KMS-11 (cell line): ENCODE measurements around the gene SMARCB1.

Experiments
- H2AFZ ChIP-seq: fragments of 200-600 bp; sonication (generic); 2 replicates; pipeline ENCODE4 v1.6.1; 2016; ENCODE audit warnings: antibody characterized with exemption, mixed run types, low read depth
- H3K27ac ChIP-seq: fragments of 200-600 bp; sonication (generic); 2 replicates; pipeline ENCODE4 v1.6.1; 2016; ENCODE audit warnings: mild to moderate bottlenecking, mixed run types
- H3K27me3 ChIP-seq: fragments of 200-600 bp; sonication (generic); 2 replicates; pipeline ENCODE4 v1.6.1; 2017; ENCODE audit warnings: mild to moderate bottlenecking, low read depth, mixed run types, moderate library complexity; ENCODE audit not compliant: insufficient read depth
- H3K36me3 ChIP-seq: fragments of 200-600 bp; sonication (generic); 2 replicates; pipeline ENCODE4 v1.6.1; 2017; ENCODE audit warnings: mild to moderate bottlenecking, mixed run types; ENCODE audit not compliant: insufficient read depth
- H3K4me1 ChIP-seq: fragments of 200-600 bp; sonication (generic); 2 replicates; pipeline ENCODE4 v1.6.1; 2016; ENCODE audit warnings: mild to moderate bottlenecking, low read depth, mixed run types; ENCODE audit not compliant: poor library complexity, severe bottlenecking
- H3K4me2 ChIP-seq: fragments of 200-600 bp; sonication (generic); 2 replicates; pipeline ENCODE4 v1.7.0; 2016; ENCODE audit warnings: mild to moderate bottlenecking, mixed run types
- H3K4me3 ChIP-seq: fragments of 200-600 bp; sonication (generic); IDR thresholded peaks from 2 replicates; pipeline ENCODE4 v1.6.1; 2017; ENCODE audit warnings: low read depth, low read length, mixed read lengths; ENCODE audit not compliant: insufficient read depth
- H3K79me2 ChIP-seq: fragments of 200-600 bp; sonication (generic); 2 replicates; pipeline ENCODE4 v1.6.1; 2016; ENCODE audit warnings: low read depth, mixed run types; ENCODE audit not compliant: insufficient read depth
- H3K9ac ChIP-seq: fragments of 200-600 bp; sonication (generic); 2 replicates; pipeline ENCODE4 v1.6.1; 2016; ENCODE audit warnings: mild to moderate bottlenecking, mixed run types
- H4K20me1 ChIP-seq: fragments of 200-600 bp; sonication (generic); 2 replicates; pipeline ENCODE4 v1.6.1; 2016; ENCODE audit warnings: mild to moderate bottlenecking, mixed run types; ENCODE audit not compliant: insufficient read depth
- CTCF ChIP-seq: fragments of 200-600 bp; sonication (generic); conservative IDR thresholded peaks from 2 replicates; pipeline ENCODE4 v1.6.1; 2017; ENCODE audit warnings: low read depth, mild to moderate bottlenecking, antibody characterized with exemption, low read length, moderate library complexity, mixed read lengths

Gene SMARCB1

DNA sequence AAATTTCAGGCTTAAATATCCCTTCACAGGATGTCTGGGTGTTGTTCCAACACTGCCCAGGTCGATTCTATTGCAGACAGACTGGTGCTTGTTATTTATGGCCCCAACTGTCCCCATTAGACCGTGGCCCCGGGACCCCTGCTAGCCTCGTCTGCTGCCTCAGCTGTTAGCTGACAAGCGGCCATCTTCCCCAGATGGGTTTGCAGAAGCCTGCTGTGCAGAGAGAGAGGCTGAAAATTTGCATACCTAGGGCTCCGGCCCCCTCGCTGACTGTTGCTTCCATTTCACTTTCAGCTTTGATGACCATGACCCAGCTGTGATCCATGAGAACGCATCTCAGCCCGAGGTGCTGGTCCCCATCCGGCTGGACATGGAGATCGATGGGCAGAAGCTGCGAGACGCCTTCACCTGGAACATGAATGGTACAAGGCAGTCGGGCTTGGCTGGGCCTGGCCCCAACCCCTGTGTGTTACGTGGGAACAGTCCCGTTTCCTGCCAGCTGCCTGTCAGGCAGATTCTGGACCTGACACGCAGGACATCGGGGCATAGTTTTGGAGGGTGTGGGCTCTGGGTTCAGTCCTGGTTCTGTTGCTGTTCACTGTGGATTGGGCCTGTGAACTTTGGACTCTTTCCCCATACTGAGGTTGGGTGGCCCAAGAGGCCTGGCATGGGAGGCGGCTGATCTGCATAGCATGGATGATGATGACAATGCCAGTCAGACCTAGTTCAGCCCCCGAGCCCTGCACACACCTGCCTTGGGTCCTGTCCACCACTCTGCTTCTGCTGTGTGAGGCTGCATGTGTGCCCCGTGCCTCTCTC, 16.4 kb downstream of the SMARCB1 start:
- TF ChIP-seq CTCF = no peak
- Histone ChIP-seq H3K36me3 (no peaks in the 10 kb centered on the region), H3K79me2 (no peaks in the 10 kb centered on the region), H3K27me3 (no peaks in the 10 kb centered on the region), H3K9ac (no peak overlapping the region), H3K4me2 (no peak overlapping the region), H3K27ac (no peak overlapping the region), H2AFZ (no peak overlapping the region), H3K4me1 (peaks cover 11% of the 10 kb centered on the region), H3K4me3 (no peak overlapping the region), H4K20me1 (no peaks in the 10 kb centered on the region)

DNA sequence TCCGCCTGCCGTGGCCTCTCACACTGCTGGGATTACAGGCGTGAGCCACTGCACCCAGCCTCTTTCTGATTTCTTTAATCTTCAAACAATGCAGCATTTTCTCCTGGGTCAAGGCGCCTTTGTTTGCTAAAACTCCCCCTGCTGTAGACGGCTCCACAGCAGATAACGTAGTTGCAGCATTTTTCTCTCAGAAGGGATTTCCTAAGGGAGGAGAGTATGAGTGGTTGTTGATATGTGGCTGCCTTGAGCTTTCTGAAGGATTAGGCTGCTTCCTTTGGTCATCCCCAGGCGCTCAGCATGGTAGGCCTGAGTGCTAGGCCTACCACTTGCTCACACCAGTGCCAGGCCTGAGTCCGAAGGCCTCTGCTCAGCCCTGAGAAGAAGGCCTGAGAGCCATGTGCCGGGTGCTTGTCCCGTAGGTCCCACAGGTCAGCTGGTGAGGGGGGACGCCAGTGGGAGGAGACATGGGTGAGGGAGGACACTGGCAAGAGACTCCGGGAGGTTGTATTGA, 18.1 kb downstream of the SMARCB1 start:
- TF ChIP-seq CTCF = no peak
- Histone ChIP-seq H4K20me1 (no peaks in the 10 kb centered on the region), H3K4me2 (no peak overlapping the region), H3K4me1 (peaks cover 11% of the 10 kb centered on the region), H3K4me3 (no peak overlapping the region), H2AFZ (no peak overlapping the region), H3K9ac (no peak overlapping the region), H3K27ac (no peak overlapping the region), H3K36me3 (no peaks in the 10 kb centered on the region), H3K27me3 (no peaks in the 10 kb centered on the region), H3K79me2 (no peaks in the 10 kb centered on the region)

- no peak overlapping the region for H3K4me2 ChIP-seq
- H3K79me2 ChIP-seq = no peaks in the 10 kb centered on the region
- no peak for TF ChIP-seq CTCF
- H4K20me1 ChIP-seq = no peaks in the 10 kb centered on the region
- H3K4me1 ChIP-seq = peaks cover 11% of the 10 kb centered on the region
- no peak overlapping the region for H3K27ac ChIP-seq
- no peaks in the 10 kb centered on the region for H3K36me3 ChIP-seq
- no peak overlapping the region for H3K4me3 ChIP-seq
- no peak overlapping the region for H2AFZ ChIP-seq
- H3K27me3 ChIP-seq = no peaks in the 10 kb centered on the region
- no peak overlapping the region for H3K9ac ChIP-seq
These were observed 20.1 kb downstream of the SMARCB1 start for GRCh38 chr22:23806837-23807236.

DNA sequence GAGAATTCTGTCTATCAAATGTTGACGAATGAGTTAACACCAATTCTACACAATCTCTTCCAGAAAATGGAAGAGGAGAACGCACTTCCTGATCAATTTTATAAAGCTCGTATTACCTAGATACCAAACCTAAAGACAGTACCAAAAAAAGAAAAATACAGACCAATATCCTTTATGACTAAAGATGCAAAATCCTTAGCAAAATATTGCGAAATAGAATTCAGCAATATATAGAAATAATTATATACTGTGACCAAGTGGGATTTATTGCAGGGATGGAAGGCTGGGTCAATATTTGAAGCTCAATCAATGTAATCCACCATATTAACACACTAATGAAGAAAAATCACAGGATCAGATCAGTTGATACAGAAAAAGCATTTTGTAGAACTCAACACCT, 25.6 kb downstream of the SMARCB1 start:
- no peak overlapping the region for H2AFZ ChIP-seq
- H3K36me3 ChIP-seq = no peaks in the 10 kb centered on the region
- TF ChIP-seq CTCF = no peak
- H3K4me1 ChIP-seq = no peaks in the 10 kb centered on the region
- H4K20me1 ChIP-seq = no peaks in the 10 kb centered on the region
- no peaks in the 10 kb centered on the region for H3K27me3 ChIP-seq
- H3K9ac ChIP-seq = no peak overlapping the region
- H3K79me2 ChIP-seq = no peaks in the 10 kb centered on the region
- no peak overlapping the region for H3K4me3 ChIP-seq
- no peak overlapping the region for H3K27ac ChIP-seq
- H3K4me2 ChIP-seq = no peak overlapping the region
